Fibroblast of pulmonary artery (primary cell): ENCODE measurements around the gene MUC6.

ENCODE experiments used
- DNase-seq: peaks from one replicate; pipeline ENCODE4 v3.0.0-alpha.2; 2010; ENCODE audit warnings: low read depth
- H3K4me3 ChIP-seq: replicated peaks from 2 replicates; pipeline ENCODE4 v1.5.1; 2011; ENCODE audit warnings: low read depth, mild to moderate bottlenecking, control low read depth, low read length, moderate library complexity
- TF ChIP-seq, protein P1 (sequence below): IDR thresholded peaks from 2 replicates; pipeline ENCODE4 v1.5.1; 2011; ENCODE audit warnings: mild to moderate bottlenecking, control low read depth, low read length, inconsistent platforms; ENCODE audit errors: missing control alignments

Gene MUC6

GRCh38 chr11:1007279-1007678 lies 29.2 kb downstream of the MUC6 start:
- no peak overlapping the region for H3K4me3 ChIP-seq
- no peak for DNase-seq
- TF ChIP-seq, protein P1, sequence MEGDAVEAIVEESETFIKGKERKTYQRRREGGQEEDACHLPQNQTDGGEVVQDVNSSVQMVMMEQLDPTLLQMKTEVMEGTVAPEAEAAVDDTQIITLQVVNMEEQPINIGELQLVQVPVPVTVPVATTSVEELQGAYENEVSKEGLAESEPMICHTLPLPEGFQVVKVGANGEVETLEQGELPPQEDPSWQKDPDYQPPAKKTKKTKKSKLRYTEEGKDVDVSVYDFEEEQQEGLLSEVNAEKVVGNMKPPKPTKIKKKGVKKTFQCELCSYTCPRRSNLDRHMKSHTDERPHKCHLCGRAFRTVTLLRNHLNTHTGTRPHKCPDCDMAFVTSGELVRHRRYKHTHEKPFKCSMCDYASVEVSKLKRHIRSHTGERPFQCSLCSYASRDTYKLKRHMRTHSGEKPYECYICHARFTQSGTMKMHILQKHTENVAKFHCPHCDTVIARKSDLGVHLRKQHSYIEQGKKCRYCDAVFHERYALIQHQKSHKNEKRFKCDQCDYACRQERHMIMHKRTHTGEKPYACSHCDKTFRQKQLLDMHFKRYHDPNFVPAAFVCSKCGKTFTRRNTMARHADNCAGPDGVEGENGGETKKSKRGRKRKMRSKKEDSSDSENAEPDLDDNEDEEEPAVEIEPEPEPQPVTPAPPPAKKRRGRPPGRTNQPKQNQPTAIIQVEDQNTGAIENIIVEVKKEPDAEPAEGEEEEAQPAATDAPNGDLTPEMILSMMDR, result no peak

GRCh38 chr11:1006762-1007161 lies 29.8 kb downstream of the MUC6 start:
- DNase-seq, result no peak
- TF ChIP-seq, protein P1, result no peak
- no peak overlapping the region for H3K4me3 ChIP-seq

DNA sequence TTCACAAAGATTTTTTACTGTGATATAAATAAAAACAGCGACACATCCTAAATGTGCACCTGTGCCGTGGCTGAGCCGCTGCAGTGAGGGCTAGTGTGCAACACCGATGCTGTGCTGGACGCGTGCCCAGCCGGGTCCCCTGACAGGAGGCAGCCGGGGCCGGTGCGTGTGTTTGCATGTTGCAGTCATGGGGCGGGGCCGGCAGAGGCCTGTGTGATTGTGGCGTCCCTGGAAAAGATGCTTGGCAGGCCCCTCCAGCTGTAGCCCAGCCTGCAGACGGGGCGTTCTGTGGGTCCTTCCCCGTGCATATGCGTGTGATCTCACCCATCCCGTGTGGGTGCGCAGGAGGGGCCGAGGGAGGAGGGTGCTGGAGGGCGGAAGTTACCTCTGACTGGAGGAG lies 30.6 kb downstream of the MUC6 start:
- TF ChIP-seq, protein P1, result no peak
- DNase-seq, result no peak
- no peak overlapping the region for H3K4me3 ChIP-seq

- no peak for DNase-seq
Measured at GRCh38 chr11:1003159-1003558, 33.4 kb downstream of the MUC6 start.

GRCh38 chr11:1002406-1002984 lies 34.0 kb downstream of the MUC6 start:
- DNase-seq, result no peak
- TF ChIP-seq, protein P1, result no peak
- H3K4me3 ChIP-seq, result no peak overlapping the region

More at GRCh38 chr11:1003159-1003558, 33.4 kb downstream of the MUC6 start:
- H3K4me3 ChIP-seq, result no peak overlapping the region
- TF ChIP-seq, protein P1, result no peak

- no peak overlapping the region for H3K4me3 ChIP-seq
- no peak for DNase-seq
- TF ChIP-seq, protein P1, result no peak
Measured at GRCh38 chr11:1001617-1002405, 34.7 kb downstream of the MUC6 start.
